WTC11 (cell line): ENCODE data around the gene IGFN1.

Experiments used
- CBFB ChIP-seq: sonication (generic); formaldehyde crosslinking; IDR thresholded peaks from 2 replicates; pipeline ENCODE4 v1.8.1; 2022; ENCODE audit warnings: mild to moderate bottlenecking, low read depth, missing genetic modification reagents
- CREB1 ChIP-seq: sonication (generic); formaldehyde crosslinking; IDR thresholded peaks from 2 replicates; pipeline ENCODE4 v1.8.0; 2023; ENCODE audit warnings: mild to moderate bottlenecking, missing genetic modification reagents
- FOXJ3 ChIP-seq: sonication (generic); formaldehyde crosslinking; IDR thresholded peaks from 2 replicates; pipeline ENCODE4 v1.9.0; 2021; ENCODE audit warnings: missing genetic modification reagents, mild to moderate bottlenecking, borderline replicate concordance
- HMGA2 ChIP-seq: fragments of 250-450 bp; sonication (Bioruptor Pico); IDR thresholded peaks from 2 replicates; pipeline ENCODE4 v1.4.0; 2021; ENCODE audit warnings: mild to moderate bottlenecking, moderate library complexity
- KAT7 ChIP-seq: sonication (generic); formaldehyde crosslinking; IDR thresholded peaks from 2 replicates; pipeline ENCODE4 v1.8.1; 2023; ENCODE audit warnings: missing genetic modification reagents, mild to moderate bottlenecking, borderline replicate concordance
- NFE2L1 ChIP-seq: sonication (generic); formaldehyde crosslinking; IDR thresholded peaks from 2 replicates; pipeline ENCODE4 v1.8.1; 2023; ENCODE audit warnings: missing genetic modification reagents
- TF ChIP-seq, protein P1 (sequence below): sonication (generic); formaldehyde crosslinking; IDR thresholded peaks from 2 replicates; pipeline ENCODE4 v1.8.0; 2022; ENCODE audit warnings: mild to moderate bottlenecking, missing genetic modification reagents
- TF ChIP-seq, protein P2 (sequence below): fragments of 200-600 bp; IDR thresholded peaks from 2 replicates; pipeline ENCODE4 v1.8.0; 2022; ENCODE audit warnings: antibody characterized with exemption
- TF ChIP-seq, protein P3 (sequence below): sonication (generic); formaldehyde crosslinking; IDR thresholded peaks from 2 replicates; pipeline ENCODE4 v1.8.1; 2023; ENCODE audit warnings: mild to moderate bottlenecking, missing genetic modification reagents, moderate library complexity
- TF ChIP-seq, protein P4 (sequence below): sonication (generic); formaldehyde crosslinking; IDR thresholded peaks from 2 replicates; pipeline ENCODE4 v1.8.0; 2022; ENCODE audit warnings: mild to moderate bottlenecking, missing genetic modification reagents

DNA sequence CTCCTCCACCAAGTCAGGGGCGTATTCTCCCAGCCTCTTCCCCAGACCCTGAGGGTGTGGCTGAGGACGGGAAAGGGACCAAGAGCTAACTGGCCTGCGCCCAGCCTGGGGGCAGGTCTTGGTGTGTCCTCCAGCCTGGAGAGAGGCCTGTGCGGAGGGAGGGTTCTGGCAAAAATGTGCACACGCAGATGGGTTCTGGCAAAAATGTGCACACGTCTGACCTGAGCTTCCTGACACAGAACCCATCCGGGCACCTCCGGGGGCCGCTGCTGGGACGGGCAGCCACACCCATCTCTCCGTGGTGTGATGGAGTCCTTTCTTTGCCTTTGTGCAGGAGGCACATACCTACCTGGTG, 69.6 kb downstream of the IGFN1 start:
- TF ChIP-seq CREB1 (CRISPR knock-in tag) (no peak), CBFB (CRISPR knock-in tag) (no peak), NFE2L1 (no peak), FOXJ3 (CRISPR knock-in tag) (no peak), KAT7 (CRISPR knock-in tag) (no peak), HMGA2 (CRISPR knock-in tag) (no peak)
- TF ChIP-seq, protein P1, sequence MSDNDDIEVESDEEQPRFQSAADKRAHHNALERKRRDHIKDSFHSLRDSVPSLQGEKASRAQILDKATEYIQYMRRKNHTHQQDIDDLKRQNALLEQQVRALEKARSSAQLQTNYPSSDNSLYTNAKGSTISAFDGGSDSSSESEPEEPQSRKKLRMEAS, result no peak
- TF ChIP-seq, protein P2, sequence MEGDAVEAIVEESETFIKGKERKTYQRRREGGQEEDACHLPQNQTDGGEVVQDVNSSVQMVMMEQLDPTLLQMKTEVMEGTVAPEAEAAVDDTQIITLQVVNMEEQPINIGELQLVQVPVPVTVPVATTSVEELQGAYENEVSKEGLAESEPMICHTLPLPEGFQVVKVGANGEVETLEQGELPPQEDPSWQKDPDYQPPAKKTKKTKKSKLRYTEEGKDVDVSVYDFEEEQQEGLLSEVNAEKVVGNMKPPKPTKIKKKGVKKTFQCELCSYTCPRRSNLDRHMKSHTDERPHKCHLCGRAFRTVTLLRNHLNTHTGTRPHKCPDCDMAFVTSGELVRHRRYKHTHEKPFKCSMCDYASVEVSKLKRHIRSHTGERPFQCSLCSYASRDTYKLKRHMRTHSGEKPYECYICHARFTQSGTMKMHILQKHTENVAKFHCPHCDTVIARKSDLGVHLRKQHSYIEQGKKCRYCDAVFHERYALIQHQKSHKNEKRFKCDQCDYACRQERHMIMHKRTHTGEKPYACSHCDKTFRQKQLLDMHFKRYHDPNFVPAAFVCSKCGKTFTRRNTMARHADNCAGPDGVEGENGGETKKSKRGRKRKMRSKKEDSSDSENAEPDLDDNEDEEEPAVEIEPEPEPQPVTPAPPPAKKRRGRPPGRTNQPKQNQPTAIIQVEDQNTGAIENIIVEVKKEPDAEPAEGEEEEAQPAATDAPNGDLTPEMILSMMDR, result no peak
- TF ChIP-seq, protein P3, sequence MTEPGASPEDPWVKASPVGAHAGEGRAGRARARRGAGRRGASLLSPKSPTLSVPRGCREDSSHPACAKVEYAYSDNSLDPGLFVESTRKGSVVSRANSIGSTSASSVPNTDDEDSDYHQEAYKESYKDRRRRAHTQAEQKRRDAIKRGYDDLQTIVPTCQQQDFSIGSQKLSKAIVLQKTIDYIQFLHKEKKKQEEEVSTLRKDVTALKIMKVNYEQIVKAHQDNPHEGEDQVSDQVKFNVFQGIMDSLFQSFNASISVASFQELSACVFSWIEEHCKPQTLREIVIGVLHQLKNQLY (CRISPR knock-in tag), result no peak
- TF ChIP-seq, protein P4, sequence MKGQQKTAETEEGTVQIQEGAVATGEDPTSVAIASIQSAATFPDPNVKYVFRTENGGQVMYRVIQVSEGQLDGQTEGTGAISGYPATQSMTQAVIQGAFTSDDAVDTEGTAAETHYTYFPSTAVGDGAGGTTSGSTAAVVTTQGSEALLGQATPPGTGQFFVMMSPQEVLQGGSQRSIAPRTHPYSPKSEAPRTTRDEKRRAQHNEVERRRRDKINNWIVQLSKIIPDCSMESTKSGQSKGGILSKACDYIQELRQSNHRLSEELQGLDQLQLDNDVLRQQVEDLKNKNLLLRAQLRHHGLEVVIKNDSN (CRISPR knock-in tag), result no peak
